GM19468 (cell line): ENCODE data around the gene NEK9.

Source experiments
- ATAC-seq: cut with Tn5 transposase; IDR thresholded peaks from one replicate; pipeline ENCODE4 v1.9.1; 2021; ENCODE audit warnings: mild to moderate bottlenecking, moderate library complexity, moderate number of reproducible peaks; ENCODE audit not compliant: unreplicated experiment; ENCODE audit errors: extremely low read depth

Gene NEK9

GRCh38 chr14:75119056-75119455, 7.8 kb downstream of the NEK9 start:
- ATAC-seq: no peak

GRCh38 chr14:75113932-75114539, 12.8 kb downstream of the NEK9 start:
- no peak for ATAC-seq

GRCh38 chr14:75109877-75110276, 17.0 kb downstream of the NEK9 start:
- no peak for ATAC-seq

- ATAC-seq: no peak
These were observed 19.7 kb downstream of the NEK9 start for GRCh38 chr14:75107186-75107585.

GRCh38 chr14:75101491-75101890, 25.4 kb downstream of the NEK9 start:
- ATAC-seq: no peak

GRCh38 chr14:75098682-75099081, 28.2 kb downstream of the NEK9 start:
- no peak for ATAC-seq

- ATAC-seq: no peak
These were observed 28.6 kb downstream of the NEK9 start for GRCh38 chr14:75098212-75098611.

- ATAC-seq: no peak
These were observed 29.9 kb downstream of the NEK9 start for GRCh38 chr14:75096959-75097358.

- no peak for ATAC-seq
These were observed 31.2 kb downstream of the NEK9 start for GRCh38 chr14:75095690-75096089.

GRCh38 chr14:75094896-75095295, 32.0 kb downstream of the NEK9 start:
- ATAC-seq: no peak

- no peak for ATAC-seq
These were observed 34.1 kb downstream of the NEK9 start for GRCh38 chr14:75092698-75093097.

- ATAC-seq: no peak
These were observed 35.6 kb downstream of the NEK9 start for GRCh38 chr14:75091251-75091650.

GRCh38 chr14:75090353-75090752, 36.5 kb downstream of the NEK9 start:
- ATAC-seq: no peak

- no peak for ATAC-seq
These were observed 38.1 kb downstream of the NEK9 start for GRCh38 chr14:75088566-75089373.

- ATAC-seq: no peak
These were observed 38.7 kb downstream of the NEK9 start for GRCh38 chr14:75088153-75088552.

- ATAC-seq: no peak
These were observed 42.3 kb downstream of the NEK9 start for GRCh38 chr14:75084513-75084912.

GRCh38 chr14:75083271-75083670, 43.6 kb downstream of the NEK9 start:
- no peak for ATAC-seq

GRCh38 chr14:75081660-75082229, 45.1 kb downstream of the NEK9 start:
- ATAC-seq: no peak

- ATAC-seq: no peak
These were observed 47.3 kb downstream of the NEK9 start for GRCh38 chr14:75079521-75079920.

- ATAC-seq: no peak
These were observed 49.1 kb downstream of the NEK9 start for GRCh38 chr14:75077794-75078193.

- no peak for ATAC-seq
These were observed 56.5 kb downstream of the NEK9 start for GRCh38 chr14:75070383-75070782.

GRCh38 chr14:75069811-75070145, 57.1 kb downstream of the NEK9 start:
- no peak for ATAC-seq
